B cell (primary cell): ENCODE measurements around the gene ADGRB2. TPM values are rescaled to one million over a fixed set of nuclear protein-coding genes. Genes with fewer than 3 reads are reported as not detected.

Source experiments
- ATAC-seq: fragments of 200-7000 bp; cut with Tn5 transposase; one replicate; pipeline ENCODE4 v1.10.0; 2021; ENCODE audit warnings: low read depth, mild to moderate bottlenecking, moderate number of reproducible peaks, moderate library complexity
- CTCF ChIA-PET: fragments of 350-600 bp; sonication (Branson Sonifier 250); formaldehyde crosslinking; loops from one replicate; lab custom pipeline; 2021; ENCODE audit warnings: antibody characterized with exemption, inconsistent platforms; lab: Charles Lee
- POLR2A ChIA-PET: fragments of 350-600 bp; sonication (Branson Sonifier 250); formaldehyde crosslinking; loops from one replicate; lab custom pipeline; 2021; ENCODE audit warnings: antibody characterized with exemption; lab: Charles Lee
- DNase-seq: peaks from one replicate; pipeline ENCODE4 v3.0.0; 2013
- H2AFZ ChIP-seq: 2 replicates; pipeline ENCODE4 v1.6.1; 2012; ENCODE audit warnings: mild to moderate bottlenecking, low read depth, low read length; ENCODE audit not compliant: insufficient read depth, poor library complexity, severe bottlenecking
- H3K27ac ChIP-seq, 2 donors: 1 replicate in 1 of 2; 2 replicates in 1 of 2; pipeline ENCODE4 v1.5.1; 2012 to 2013; ENCODE audit warnings: low read length in 2 of 2, mild to moderate bottlenecking in 2 of 2, moderate library complexity in 1 of 2
- H3K27me3 ChIP-seq, 4 experiments: fragments of 200-600 bp in 1 of 4; sonication (generic) in 1 of 4; replicated peaks in 1 of 4; 1 replicate in 2 of 4; 2 replicates in 2 of 4; pipeline versions ENCODE4 v1.6.1 to v1.7.0; 2013 to 2016; ENCODE audit warnings: low read length in 3 of 4, mild to moderate bottlenecking in 2 of 4, mixed read lengths in 1 of 4, moderate library complexity in 1 of 4; ENCODE audit not compliant: insufficient read depth in 4 of 4, control insufficient read depth in 3 of 4; ENCODE audit errors: control extremely low read depth in 1 of 4
- H3K36me3 ChIP-seq, 2 experiments: replicated peaks in 1 of 2; 1 replicate in 1 of 2; 2 replicates in 1 of 2; pipeline versions ENCODE4 v1.6.1 to v1.7.1; 2013; ENCODE audit warnings: low read length in 1 of 2; ENCODE audit not compliant: insufficient read depth in 2 of 2, control insufficient read depth in 1 of 2; ENCODE audit errors: control extremely low read depth in 1 of 2, extremely low read depth in 1 of 2
- H3K4me1 ChIP-seq, 2 donors: fragments of 200-600 bp in 1 of 2; sonication (generic) in 1 of 2; 1 replicate in 1 of 2; 2 replicates in 1 of 2; pipeline versions ENCODE4 v1.5.1 to v1.6.1; 2013 to 2017; ENCODE audit warnings: low read length in 2 of 2; ENCODE audit not compliant: control insufficient read depth in 2 of 2, insufficient read depth in 2 of 2
- H3K4me2 ChIP-seq: replicated peaks from 2 replicates; pipeline ENCODE3; 2012; ENCODE audit warnings: mild to moderate bottlenecking, low read depth, low read length; ENCODE audit not compliant: poor library complexity, severe bottlenecking
- H3K4me3 ChIP-seq, 5 experiments: fragments of 200-600 bp in 1 of 5; sonication (generic) in 1 of 5; 1 replicate in 3 of 5; 2 replicates in 2 of 5; pipeline versions ENCODE4 v1.5.1 to v1.7.0; 2011 to 2016; ENCODE audit warnings: low read length in 4 of 5, mild to moderate bottlenecking in 4 of 5, low read depth in 2 of 5, control low read depth in 1 of 5, moderate library complexity in 1 of 5; ENCODE audit not compliant: insufficient read depth in 1 of 5; ENCODE audit errors: control extremely low read depth in 1 of 5, extremely low read depth in 1 of 5
- H3K79me2 ChIP-seq: fragments of 200-600 bp; sonication (generic); one replicate; pipeline ENCODE4 v1.6.0; 2016; ENCODE audit warnings: low read length; ENCODE audit not compliant: control insufficient read depth, insufficient read depth
- H3K9ac ChIP-seq: fragments of 200-600 bp; sonication (generic); 2 replicates; pipeline ENCODE4 v1.6.1; 2017; ENCODE audit warnings: mild to moderate bottlenecking, low read length, moderate library complexity
- H3K9me3 ChIP-seq, 3 donors: one replicate each; pipeline versions ENCODE4 v1.6.1 to v1.7.1; 2013; ENCODE audit warnings: low read length in 2 of 3; ENCODE audit not compliant: control insufficient read depth in 2 of 3, insufficient read depth in 1 of 3; ENCODE audit errors: control extremely low read depth in 1 of 3
- H4K20me1 ChIP-seq: 2 replicates; pipeline ENCODE4 v1.6.0; 2012; ENCODE audit warnings: mild to moderate bottlenecking, low read length; ENCODE audit not compliant: insufficient read depth, control insufficient read depth, poor library complexity, severe bottlenecking
- H3K27ac Mint-ChIP-seq: one replicate; pipeline ENCODE4 v1.8.0; 2021; ENCODE audit warnings: mixed read lengths
- H3K27me3 Mint-ChIP-seq: one replicate; pipeline ENCODE4 v1.8.0; 2021; ENCODE audit warnings: mixed read lengths
- H3K4me1 Mint-ChIP-seq: one replicate; pipeline ENCODE4 v1.8.0; 2021; ENCODE audit warnings: mixed read lengths
- H3K4me3 Mint-ChIP-seq: one replicate; pipeline ENCODE4 v1.8.0; 2021; ENCODE audit warnings: mixed read lengths
- H3K9me3 Mint-ChIP-seq: one replicate; pipeline ENCODE4 v1.8.0; 2022; ENCODE audit warnings: mixed read lengths; ENCODE audit not compliant: insufficient read depth
- CTCF ChIP-seq: fragments of 200-600 bp; IDR thresholded peaks from one replicate; pipeline ENCODE4 v1.8.0; 2022; ENCODE audit warnings: antibody characterized with exemption, mild to moderate bottlenecking
- EZH2 ChIP-seq: IDR thresholded peaks from 2 replicates; pipeline ENCODE4 v1.6.1; 2012; ENCODE audit warnings: borderline replicate concordance, low read depth, mild to moderate bottlenecking, moderate library complexity, low read length; ENCODE audit not compliant: insufficient read depth, poor library complexity, severe bottlenecking
- WGBS: methylation state at CpG from one replicate; pipeline ENCODE4 v1.1.5; 2013; ENCODE audit warnings: missing lambda C conversion rate; ENCODE audit not compliant: insufficient coverage; 5-methylcytosine and 5-hydroxymethylcytosine counted together
- intact Hi-C: fragments of 100-400 bp; cut with micrococcal nuclease; formaldehyde crosslinking; loops from one replicate; pipeline ENCODE4 v1.10.0; 2022
- polyA plus RNA-seq: library from polyadenylated mRNA; depleted of rRNA; stranded (reverse); fragments of >200 nt; gene quantifications from 2 replicates; pipeline ENCODE4 v1.2.3, GENCODE V29; 2012
- total RNA-seq, 2 donors: library from RNA; stranded (reverse); fragments of 120-200 nt in 1 of 2; gene quantifications; 1 replicate in 1 of 2; 2 replicates in 1 of 2; pipeline versions ENCODE4 v1.2.3 to v1.2.4, GENCODE V29; 2013 to 2022

Gene ADGRB2
- total and polyA plus RNA-seq, 2 donors (not counting 1 experiment from before 2014, with no cell fraction given): 1.9 to 2.7 TPM

GRCh38 chr1:31763671-31764311, 349 bp downstream of the ADGRB2 start:
- H3K9me3 Mint-ChIP-seq: no peaks in the 10 kb centered on the region
- CTCF ChIA-PET: interaction anchor here (1.0 to 10.8 kb wide), 6 partner anchors 16 to 201 kb away, joined by 3 to 199 read pairs (median 8); no protein-coding TSS in a partner anchor
- Histone ChIP-seq H4K20me1 (peaks cover 10% of the 10 kb centered on the region), H3K27ac (no peak overlapping the region), H3K4me3 (peak overlapping the region in 4 of 5 experiments; percentile 6 to 61 (median 50)), H3K27me3 (peaks cover 0 to 31% (median 15%) of the 10 kb centered on the region in 4 experiments), H3K4me1 (peaks cover 36 to 44% of the 10 kb centered on the region in 2 donors), H3K9ac (peak overlapping the region; percentile 59), H3K36me3 (no peaks in the 10 kb centered on the region), H3K4me2 (peak overlapping the region; percentile 86), H3K9me3 (peaks cover 0 to 3% (median 0%) of the 10 kb centered on the region in 3 donors), H2AFZ (peak overlapping the region; percentile 68), H3K79me2 (no peaks in the 10 kb centered on the region)
- DNase-seq: peak; percentile 51
- no peak for ATAC-seq
- peaks cover 13% of the 10 kb centered on the region for H3K27me3 Mint-ChIP-seq
- POLR2A ChIA-PET: interaction anchor here (0.8 to 4.4 kb wide), 3 partner anchors 21 to 64 kb away, joined by 4 to 28 read pairs (median 10); no protein-coding TSS in a partner anchor
- intact Hi-C loops: no loop called here
- H3K27ac Mint-ChIP-seq: no peak overlapping the region
- no peak for TF ChIP-seq CTCF
- no peak for TF ChIP-seq EZH2
- under 1% methylated on average over 93 of the region's 93 CpGs for WGBS
- H3K4me3 Mint-ChIP-seq: peak overlapping the region; percentile 83
- H3K4me1 Mint-ChIP-seq: peaks cover 35% of the 10 kb centered on the region
